ENCODE measurements around the gene ATP6V0E1. TPM values are rescaled to one million over a fixed set of nuclear protein-coding genes. Genes with fewer than 3 reads are reported as not detected.
"Not testable (repeated sequence)": the region's sequence is repeated elsewhere in the genome, so short reads cannot be mapped to it uniquely, and the experiment has no call there.

ATP6V0E1 gene
- total RNA-seq, 2 experiments from 2014 or later: 163 to 166 TPM

DNA sequence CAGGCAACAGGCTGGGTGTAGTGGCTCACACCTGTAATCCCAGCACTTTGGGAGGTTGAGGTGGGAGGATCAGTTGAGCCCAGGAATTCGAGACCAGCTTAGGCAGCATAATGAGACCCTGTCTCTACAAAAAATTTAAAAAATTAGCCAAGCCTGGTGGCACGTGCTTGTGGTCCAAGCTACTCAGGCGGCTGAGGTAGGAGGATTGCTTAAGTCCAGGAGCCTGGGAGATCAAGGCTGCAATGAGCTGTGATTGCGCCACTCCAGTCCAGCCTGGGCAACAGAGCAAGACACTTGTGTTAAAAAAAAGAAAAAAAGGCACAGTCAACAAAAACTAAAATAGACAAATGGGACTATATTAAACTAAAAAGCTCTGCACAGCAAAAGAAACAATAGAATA is 29.3 kb downstream of the ATP6V0E1 start:
- POLR2A ChIA-PET: interaction anchor here (0.6 to 2.5 kb wide), 2 partner anchors 29 to 38 kb away, joined by 3 to 6 read pairs; partner anchors contain the start of gene ATP6V0E1
- Mint-ChIP-seq H3K9me3 (no peaks in the 10 kb centered on the region), H3K4me3 (no peak overlapping the region)

DNA sequence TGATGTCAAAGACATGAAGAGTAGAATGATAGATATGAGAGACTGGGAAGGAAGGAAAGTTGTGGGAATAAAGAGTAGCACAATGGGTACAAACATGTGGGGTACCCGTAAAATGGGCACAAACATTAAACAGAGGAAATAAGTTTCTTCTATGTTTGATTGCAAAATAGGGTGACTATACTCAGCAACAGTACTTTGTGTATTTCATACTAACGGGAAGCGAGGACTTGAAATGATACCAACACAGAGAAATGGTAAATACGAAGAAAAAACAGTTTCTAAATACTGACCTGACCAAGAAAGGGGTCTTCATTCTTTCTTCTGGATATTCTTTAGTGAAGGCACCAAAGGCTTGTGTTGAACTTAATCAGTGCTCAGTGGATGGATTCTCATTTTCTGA is 31.1 kb downstream of the ATP6V0E1 start:
- ChIA-PET CTCF (interaction anchor here (0.6 kb wide), 1 partner anchor 55 kb away, joined by 3 read pairs; no protein-coding TSS in a partner anchor), POLR2A (interaction anchor here (1.0 to 2.3 kb wide), 2 partner anchors 13 to 31 kb away, joined by 3 to 10 read pairs; partner anchors contain the start of gene ATP6V0E1)
- no peak overlapping the region for H3K4me3 Mint-ChIP-seq
- H3K36me3 Mint-ChIP-seq (ENCODE audit: low read depth): peaks cover 27% of the 10 kb centered on the region
- H3K27me3 Mint-ChIP-seq: no peaks in the 10 kb centered on the region
- H3K27ac Mint-ChIP-seq: no peak overlapping the region
- H3K9me3 Mint-ChIP-seq: no peaks in the 10 kb centered on the region
- H3K4me1 Mint-ChIP-seq: peaks cover 22% of the 10 kb centered on the region
- no peak for DNase-seq

More for the DNA sequence above, 29.3 kb downstream of the ATP6V0E1 start:
- Mint-ChIP-seq H3K4me1 (peaks cover 21% of the 10 kb centered on the region), H3K27me3 (no peaks in the 10 kb centered on the region), H3K36me3 (ENCODE audit: low read depth) (peaks cover 24% of the 10 kb centered on the region), H3K27ac (no peak overlapping the region)
- CTCF ChIA-PET: no interaction called here
- DNase-seq: no peak

DNA sequence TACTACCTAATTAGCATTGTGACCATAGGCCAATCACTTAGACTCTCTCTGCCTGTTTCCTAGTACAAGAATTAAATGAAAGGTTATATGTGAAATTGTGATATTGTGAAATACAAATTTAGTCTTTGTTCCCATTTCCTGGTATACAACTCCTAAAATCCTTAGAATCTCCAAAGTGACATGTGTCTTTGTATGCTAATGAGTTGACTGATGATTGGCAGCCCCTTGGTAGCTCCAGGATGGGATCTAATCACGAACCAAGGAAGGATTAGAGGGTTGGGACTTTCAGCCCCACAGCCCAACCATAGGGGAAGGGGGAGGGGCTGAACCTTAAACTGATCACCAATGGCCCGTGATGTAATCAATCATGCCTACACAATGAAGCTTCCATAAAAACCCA is 31.6 kb downstream of the ATP6V0E1 start:
- Mint-ChIP-seq H3K27me3 (no peaks in the 10 kb centered on the region), H3K4me3 (no peak overlapping the region), H3K36me3 (ENCODE audit: low read depth) (peaks cover 32% of the 10 kb centered on the region), H3K27ac (no peak overlapping the region), H3K4me1 (peaks cover 19% of the 10 kb centered on the region), H3K9me3 (no peaks in the 10 kb centered on the region)
- POLR2A ChIA-PET: interaction anchor here (1.0 to 2.3 kb wide), 2 partner anchors 13 to 31 kb away, joined by 3 to 10 read pairs; partner anchors contain the start of gene ATP6V0E1
- CTCF ChIA-PET: no interaction called here
- DNase-seq: no peak

DNA sequence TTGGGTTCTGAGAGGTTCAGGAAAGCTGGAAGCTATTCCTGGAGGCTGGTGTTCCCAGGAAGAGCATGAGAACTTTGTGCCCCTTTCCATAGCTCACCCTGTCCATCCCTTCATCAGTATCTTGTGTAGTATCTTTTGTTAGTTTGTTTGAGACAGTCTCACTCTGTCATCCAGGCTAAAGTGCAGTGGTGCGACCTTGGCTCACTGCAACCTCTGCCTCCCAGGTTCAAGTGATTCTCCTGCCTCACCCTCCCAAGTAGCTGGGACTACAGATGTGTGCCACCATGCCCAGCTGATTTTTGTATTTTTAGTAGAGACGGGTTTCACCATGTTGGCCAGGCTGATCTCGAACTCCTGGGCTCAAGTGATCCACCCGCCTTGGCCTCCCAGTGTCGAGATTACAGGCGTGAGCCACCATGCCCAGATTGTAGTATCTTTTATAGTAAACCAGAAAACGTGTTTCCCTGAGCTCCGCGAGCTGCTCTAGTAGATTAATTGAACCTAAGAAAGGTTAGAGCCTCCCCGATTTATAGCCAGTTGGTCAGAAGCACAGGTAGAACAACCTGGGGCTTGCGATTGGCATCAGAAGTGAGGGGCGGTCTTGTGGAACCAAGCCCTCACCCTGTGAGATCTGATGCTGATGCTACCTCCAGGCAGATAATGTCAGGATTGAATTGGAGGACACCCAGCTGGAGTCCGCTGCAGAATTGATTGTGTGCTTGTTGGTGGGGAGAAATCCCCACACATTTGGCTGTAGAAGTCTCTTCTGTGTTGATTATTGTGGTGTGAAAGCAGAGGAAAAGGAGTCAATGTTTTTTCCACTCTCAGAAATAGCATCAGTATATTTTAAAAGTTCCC is 32.3 kb downstream of the ATP6V0E1 start:
- H3K27ac Mint-ChIP-seq: peak overlapping the region; percentile 10
- DNase-seq: no peak
- no peak overlapping the region for H3K4me3 Mint-ChIP-seq
- H3K4me1 Mint-ChIP-seq: peaks cover 19% of the 10 kb centered on the region
- ChIA-PET CTCF (interaction anchor here (1.6 kb wide), 1 partner anchor 10 kb away, joined by 3 read pairs; no protein-coding TSS in a partner anchor), POLR2A (interaction anchor here (2.3 kb wide), 1 partner anchor 32 kb away, joined by 10 read pairs; the partner anchor contains the start of gene ATP6V0E1)
- no peaks in the 10 kb centered on the region for H3K9me3 Mint-ChIP-seq
- no peaks in the 10 kb centered on the region for H3K27me3 Mint-ChIP-seq
- peaks cover 32% of the 10 kb centered on the region for H3K36me3 Mint-ChIP-seq (ENCODE audit: low read depth)

DNA sequence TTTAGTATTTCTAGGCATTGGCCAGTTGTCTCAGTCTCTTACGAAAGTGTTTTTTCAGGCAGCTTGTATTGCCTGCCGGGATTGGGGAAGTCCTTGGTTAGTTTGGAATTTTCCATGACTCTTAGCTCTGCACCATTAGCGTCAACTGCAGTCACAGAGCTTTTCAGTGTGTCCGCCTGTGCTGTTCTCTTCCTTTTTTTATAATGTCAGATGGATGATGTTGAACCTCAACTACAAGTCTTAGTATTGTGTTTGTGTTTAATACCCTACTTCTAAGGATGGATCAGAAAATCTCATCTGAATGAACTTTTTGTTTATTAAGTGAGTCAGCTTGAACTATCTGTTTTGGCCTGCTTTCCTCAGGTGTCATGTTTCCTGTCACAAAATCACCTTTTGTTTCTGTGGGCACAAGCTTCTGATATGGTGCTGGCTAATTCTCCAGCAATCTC is 33.1 kb downstream of the ATP6V0E1 start:
- no peak for DNase-seq
- H3K27ac Mint-ChIP-seq: no peak overlapping the region
- ChIA-PET CTCF (interaction anchor here (1.6 kb wide), 1 partner anchor 9 kb away, joined by 3 read pairs; no protein-coding TSS in a partner anchor), POLR2A (interaction anchor here (2.3 kb wide), 1 partner anchor 33 kb away, joined by 10 read pairs; the partner anchor contains the start of gene ATP6V0E1)
- H3K4me3 Mint-ChIP-seq: no peak overlapping the region
- H3K36me3 Mint-ChIP-seq (ENCODE audit: low read depth): peaks cover 37% of the 10 kb centered on the region
- H3K4me1 Mint-ChIP-seq: peaks cover 19% of the 10 kb centered on the region
- H3K9me3 Mint-ChIP-seq: no peaks in the 10 kb centered on the region
- no peaks in the 10 kb centered on the region for H3K27me3 Mint-ChIP-seq

DNA sequence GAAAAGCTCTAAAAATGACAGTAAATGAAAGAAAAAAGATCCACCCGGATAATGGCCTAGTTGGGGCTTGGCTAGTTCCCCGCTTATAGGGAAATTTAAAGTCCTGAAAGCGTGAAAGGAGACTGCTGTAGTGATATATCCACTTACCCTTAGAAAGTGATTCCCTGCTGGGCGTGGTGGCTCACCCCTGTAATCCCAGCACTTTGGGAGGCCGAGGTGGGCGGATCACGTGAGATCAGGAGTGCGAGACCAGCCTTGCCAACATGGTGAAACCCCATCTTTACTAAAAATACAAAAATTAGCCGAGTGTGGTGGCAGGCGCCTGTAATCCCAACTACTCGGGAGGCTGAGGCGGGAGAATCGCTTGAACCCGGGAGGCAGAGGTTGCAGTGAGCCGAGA is 33.5 kb downstream of the ATP6V0E1 start:
- CTCF ChIA-PET: interaction anchor here (1.6 kb wide), 1 partner anchor 9 kb away, joined by 3 read pairs; no protein-coding TSS in a partner anchor
- Mint-ChIP-seq H3K36me3 (ENCODE audit: low read depth) (peaks cover 37% of the 10 kb centered on the region), H3K4me1 (peaks cover 19% of the 10 kb centered on the region)
- H3K27me3 Mint-ChIP-seq, H3K9me3 Mint-ChIP-seq, H3K27ac Mint-ChIP-seq, H3K4me3 Mint-ChIP-seq, DNase-seq: not testable (repeated sequence)
- POLR2A ChIA-PET: interaction anchor here (2.3 kb wide), 1 partner anchor 33 kb away, joined by 10 read pairs; the partner anchor contains the start of gene ATP6V0E1

DNA sequence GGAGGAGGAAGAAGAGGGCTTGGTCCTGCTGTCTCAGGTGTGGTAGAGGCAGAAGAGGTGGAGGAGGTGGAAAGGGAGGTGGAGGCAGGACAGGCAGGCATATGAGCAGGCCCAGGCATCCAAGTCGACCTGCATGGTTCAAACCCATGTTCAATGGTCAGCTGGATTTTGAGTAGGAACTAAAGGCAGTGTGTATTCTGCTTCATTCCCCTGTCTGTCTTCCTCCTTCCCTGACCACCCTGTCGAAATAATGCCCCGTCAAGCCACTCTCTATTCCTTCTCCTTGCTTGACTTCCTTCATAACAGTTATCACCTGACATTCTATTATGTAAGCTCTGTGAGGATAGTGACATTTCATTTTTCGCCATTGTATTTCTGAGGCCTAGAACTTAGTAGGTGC is 34.8 kb downstream of the ATP6V0E1 start:
- Mint-ChIP-seq H3K27ac (no peak overlapping the region), H3K4me3 (no peak overlapping the region), H3K27me3 (no peaks in the 10 kb centered on the region), H3K9me3 (no peaks in the 10 kb centered on the region), H3K4me1 (peaks cover 19% of the 10 kb centered on the region), H3K36me3 (ENCODE audit: low read depth) (peaks cover 36% of the 10 kb centered on the region)
- ChIA-PET POLR2A (interaction anchor here (1.2 kb wide), 2 partner anchors 34 to 126 kb away, joined by 3 to 6 read pairs; partner anchors contain the start of genes ATP6V0E1 and BNIP1), CTCF (interaction anchor here (0.6 kb wide), 1 partner anchor 10 kb away, joined by 6 read pairs; no protein-coding TSS in a partner anchor)
- DNase-seq: no peak

DNA sequence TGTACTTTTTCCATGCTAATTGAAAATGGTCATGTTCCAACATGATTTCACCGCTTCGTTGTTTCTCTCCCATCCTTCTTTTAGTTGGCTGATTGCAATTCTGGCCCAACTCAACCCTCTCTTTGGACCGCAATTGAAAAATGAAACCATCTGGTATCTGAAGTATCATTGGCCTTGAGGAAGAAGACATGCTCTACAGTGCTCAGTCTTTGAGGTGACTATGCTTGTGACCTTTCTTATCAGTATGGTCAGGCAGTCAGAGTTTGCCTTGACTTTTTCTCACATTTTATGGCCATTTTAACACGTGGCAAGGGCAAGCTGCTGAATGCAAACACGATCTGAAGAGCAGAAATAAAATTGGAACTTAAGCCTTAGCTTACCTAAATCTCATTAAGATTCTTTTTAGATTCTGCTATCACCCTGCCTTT is 36.6 kb downstream of the ATP6V0E1 start:
- Mint-ChIP-seq H3K9me3 (peaks cover 2% of the 10 kb centered on the region), H3K4me1 (peaks cover 16% of the 10 kb centered on the region), H3K27ac (no peak overlapping the region), H3K27me3 (no peaks in the 10 kb centered on the region), H3K36me3 (ENCODE audit: low read depth) (peaks cover 39% of the 10 kb centered on the region), H3K4me3 (no peak overlapping the region)
- DNase-seq: no peak
- ChIA-PET POLR2A (interaction anchor here (1.6 kb wide), 1 partner anchor 15 kb away, joined by 3 read pairs; no protein-coding TSS in a partner anchor), CTCF (no interaction called here)

DNA sequence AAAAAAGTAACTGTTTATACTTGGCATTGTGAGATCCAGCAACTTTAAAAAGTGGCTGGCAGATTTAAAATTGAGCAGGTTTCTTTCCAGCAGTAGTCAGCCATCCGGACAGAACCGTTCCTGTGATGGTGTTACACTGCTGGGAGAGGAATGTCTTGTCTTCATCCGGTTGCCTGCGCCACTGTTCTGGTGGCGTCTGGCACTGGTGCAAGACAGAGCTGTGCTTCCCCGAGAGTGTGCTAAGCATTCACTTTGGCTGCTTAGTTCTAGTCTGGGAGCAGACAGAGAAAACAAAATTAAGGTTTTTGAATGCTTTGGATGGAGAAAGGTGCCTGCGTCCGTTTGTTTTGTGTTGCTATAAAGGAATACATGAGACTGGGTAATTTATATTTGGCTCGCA is 37.1 kb downstream of the ATP6V0E1 start:
- ChIA-PET POLR2A (interaction anchor here (1.6 kb wide), 1 partner anchor 15 kb away, joined by 3 read pairs; no protein-coding TSS in a partner anchor), CTCF (no interaction called here)
- Mint-ChIP-seq H3K4me1 (peaks cover 16% of the 10 kb centered on the region), H3K36me3 (ENCODE audit: low read depth) (peaks cover 39% of the 10 kb centered on the region), H3K4me3 (no peak overlapping the region), H3K27me3 (no peaks in the 10 kb centered on the region), H3K9me3 (peaks cover 2% of the 10 kb centered on the region), H3K27ac (no peak overlapping the region)
- no peak for DNase-seq

DNA sequence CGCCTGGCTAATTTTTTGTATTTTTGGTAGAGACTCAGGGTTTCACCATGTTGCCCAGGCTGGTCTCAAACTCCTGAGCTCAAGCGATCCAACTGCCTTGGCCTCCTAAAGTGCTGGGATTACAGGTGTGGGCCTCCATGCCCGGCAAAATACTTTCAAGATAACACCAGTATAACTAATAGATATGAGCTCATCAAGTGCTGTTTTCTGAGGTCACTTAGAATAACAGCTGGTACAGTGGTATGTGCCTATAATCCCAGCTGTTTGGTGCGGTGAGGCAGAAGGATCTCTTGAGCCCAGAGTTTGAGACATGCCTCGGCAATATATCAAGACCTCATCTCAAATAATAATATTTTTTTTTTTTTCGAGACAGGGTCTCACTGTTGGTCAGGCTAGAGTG is 42.1 kb downstream of the ATP6V0E1 start:
- DNase-seq: no peak
- peaks cover 2% of the 10 kb centered on the region for H3K9me3 Mint-ChIP-seq
- ChIA-PET POLR2A (interaction anchor here (1.0 kb wide), 1 partner anchor 42 kb away, joined by 3 read pairs; the partner anchor contains the start of gene ATP6V0E1), CTCF (interaction anchor here (1.0 kb wide), 1 partner anchor 9 kb away, joined by 3 read pairs; no protein-coding TSS in a partner anchor)
- H3K27me3 Mint-ChIP-seq: no peaks in the 10 kb centered on the region
- peaks cover 27% of the 10 kb centered on the region for H3K36me3 Mint-ChIP-seq (ENCODE audit: low read depth)
- H3K4me1 Mint-ChIP-seq: peaks cover 2% of the 10 kb centered on the region
- no peak overlapping the region for H3K27ac Mint-ChIP-seq
- H3K4me3 Mint-ChIP-seq: no peak overlapping the region

DNA sequence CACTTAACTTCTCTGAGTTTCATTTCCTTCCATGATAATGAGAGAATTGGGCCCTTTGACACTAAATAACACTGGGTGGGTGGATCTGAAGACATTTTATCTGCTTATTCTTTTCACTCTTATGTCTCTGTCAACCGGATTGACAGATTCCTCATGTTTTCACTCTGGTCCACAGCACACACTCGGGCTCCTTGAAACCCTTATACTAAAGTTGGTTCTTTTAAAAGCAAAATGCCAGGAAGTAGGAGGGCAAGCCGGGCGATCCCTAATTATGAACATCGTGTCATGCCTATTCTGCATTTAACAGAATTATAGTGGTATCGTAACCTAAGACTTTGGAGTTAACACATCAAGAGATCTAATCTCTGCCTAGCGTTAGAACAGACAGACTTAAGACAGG is 44.3 kb downstream of the ATP6V0E1 start:
- ChIA-PET POLR2A (no interaction called here), CTCF (no interaction called here)
- Mint-ChIP-seq H3K9me3 (peaks cover 2% of the 10 kb centered on the region), H3K4me1 (peaks cover 2% of the 10 kb centered on the region), H3K4me3 (no peak overlapping the region), H3K27me3 (no peaks in the 10 kb centered on the region), H3K27ac (peak overlapping the region; percentile 4), H3K36me3 (ENCODE audit: low read depth) (peaks cover 10% of the 10 kb centered on the region)
- DNase-seq: no peak

DNA sequence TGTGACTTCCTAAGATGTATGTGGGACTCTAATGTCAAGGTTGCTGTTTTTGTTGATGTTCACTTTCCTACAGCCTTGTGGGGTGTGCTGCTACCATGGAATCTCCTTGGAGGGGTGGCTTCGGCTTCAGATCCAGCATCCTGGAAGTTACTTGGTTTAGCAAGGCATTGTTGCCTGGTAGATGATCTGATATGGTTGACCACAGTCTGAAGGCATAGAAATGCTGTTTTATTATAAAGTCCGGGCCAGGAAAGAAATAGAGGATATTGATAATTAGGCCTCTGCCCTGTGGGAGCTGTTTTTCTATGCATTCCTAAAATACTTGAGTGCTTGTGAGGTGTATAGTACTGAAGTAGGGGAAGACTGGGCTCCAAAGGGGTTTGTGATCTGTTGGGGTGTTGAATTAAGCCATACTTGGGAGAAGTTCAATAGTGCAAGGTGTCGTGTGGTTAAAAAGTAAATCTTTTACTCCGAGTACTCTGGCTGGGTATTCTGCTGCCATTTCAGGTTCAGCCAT is 45.3 kb downstream of the ATP6V0E1 start:
- H3K27me3 Mint-ChIP-seq: no peaks in the 10 kb centered on the region
- H3K4me3 Mint-ChIP-seq: no peak overlapping the region
- H3K9me3 Mint-ChIP-seq: peaks cover 2% of the 10 kb centered on the region
- no peak for DNase-seq
- H3K36me3 Mint-ChIP-seq (ENCODE audit: low read depth): peaks cover 8% of the 10 kb centered on the region
- H3K27ac Mint-ChIP-seq: no peak overlapping the region
- POLR2A ChIA-PET: interaction anchor here (0.6 to 1.2 kb wide), 3 partner anchors 19 to 45 kb away, joined by 4 to 7 read pairs (median 5); partner anchors contain the start of gene ATP6V0E1
- peaks cover 9% of the 10 kb centered on the region for H3K4me1 Mint-ChIP-seq
- CTCF ChIA-PET: interaction anchor here (0.6 to 1.1 kb wide), 2 partner anchors 32 to 116 kb away, joined by 3 read pairs; partner anchors contain the start of gene BNIP1
